CD4-positive, alpha-beta T cell (primary cell): ENCODE results near the gene TP53TG3. TPM values are rescaled to one million over a fixed set of nuclear protein-coding genes. Genes with fewer than 3 reads are reported as not detected.
"Not testable (repeated sequence)": the region's sequence is repeated elsewhere in the genome, so short reads cannot be mapped to it uniquely, and the experiment has no call there.

Source experiments
- ATAC-seq: fragments of 200-7000 bp; cut with Tn5 transposase; one replicate; pipeline ENCODE4 v1.10.0; 2022; ENCODE audit warnings: mild to moderate bottlenecking; ENCODE audit not compliant: poor library complexity
- CTCF ChIA-PET: fragments of 350-600 bp; sonication (Branson Sonifier 250); formaldehyde crosslinking; loops from one replicate; lab custom pipeline; 2021; ENCODE audit warnings: antibody characterized with exemption, inconsistent platforms; lab: Charles Lee
- POLR2A ChIA-PET: fragments of 350-600 bp; sonication (Branson Sonifier 250); formaldehyde crosslinking; loops from one replicate; lab custom pipeline; 2021; ENCODE audit warnings: antibody characterized with exemption, inconsistent platforms; lab: Charles Lee
- DNase-seq, 14 experiments: peaks; one replicate each; pipeline ENCODE4 v3.0.0-alpha.2; 2013 to 2020; ENCODE audit warnings: mixed read lengths in 2 of 14
- H3K27ac ChIP-seq, 2 donors: one replicate each; pipeline versions ENCODE4 v1.5.1 to v1.7.0; 2013; ENCODE audit warnings: low read length in 2 of 2, low read depth in 1 of 2, mild to moderate bottlenecking in 1 of 2
- H3K27me3 ChIP-seq, 2 experiments: 1 replicate in 1 of 2; 2 replicates in 1 of 2; pipeline versions ENCODE4 v1.6.1 to v1.7.0; 2013; ENCODE audit warnings: low read length in 2 of 2, control low read depth in 1 of 2, mild to moderate bottlenecking in 1 of 2, moderate library complexity in 1 of 2; ENCODE audit not compliant: insufficient read depth in 2 of 2, control insufficient read depth in 1 of 2
- H3K36me3 ChIP-seq: one replicate; pipeline ENCODE4 v1.6.1; 2013; ENCODE audit warnings: low read length, control low read depth; ENCODE audit not compliant: insufficient read depth
- H3K4me1 ChIP-seq: one replicate; pipeline ENCODE4 v1.6.1; 2013; ENCODE audit warnings: low read length, control low read depth; ENCODE audit not compliant: insufficient read depth
- H3K4me3 ChIP-seq: one replicate; pipeline ENCODE4 v1.5.1; 2013; ENCODE audit warnings: mild to moderate bottlenecking, low read length, moderate library complexity
- H3K9me3 ChIP-seq, 2 experiments: 1 replicate in 1 of 2; 2 replicates in 1 of 2; pipeline versions ENCODE4 v1.6.1 to v1.7.0; 2013; ENCODE audit warnings: low read length in 2 of 2, mild to moderate bottlenecking in 2 of 2, control low read depth in 1 of 2, moderate library complexity in 1 of 2; ENCODE audit not compliant: control insufficient read depth in 1 of 2, insufficient read depth in 1 of 2
- H3K27ac Mint-ChIP-seq: one replicate; pipeline ENCODE4 v1.8.0; 2020; ENCODE audit warnings: mixed read lengths
- H3K27me3 Mint-ChIP-seq: one replicate; pipeline ENCODE4 v1.8.0; 2021; ENCODE audit warnings: mixed read lengths
- H3K36me3 Mint-ChIP-seq: one replicate; pipeline ENCODE4 v1.8.0; 2021; ENCODE audit warnings: low read depth, mixed read lengths
- H3K4me1 Mint-ChIP-seq: one replicate; pipeline ENCODE4 v1.8.0; 2021; ENCODE audit warnings: low read depth, mixed read lengths
- H3K4me3 Mint-ChIP-seq: one replicate; pipeline ENCODE4 v1.8.0; 2020; ENCODE audit warnings: mild to moderate bottlenecking, mixed read lengths
- H3K9me3 Mint-ChIP-seq: one replicate; pipeline ENCODE4 v1.8.0; 2020; ENCODE audit warnings: mixed read lengths
- intact Hi-C, 2 experiments: fragments of 100-400 bp; cut with DNase I in 1 of 2; cut with micrococcal nuclease in 1 of 2; formaldehyde crosslinking; loops; one replicate each; pipeline versions ENCODE4 v1.15.1 to v1.9.0; 2023 to 2025; cut with DNase I, micrococcal nuclease
- polyA plus RNA-seq, 2 donors: library from polyadenylated mRNA; unstranded; fragments of 120-200 nt; gene quantifications; one replicate each; pipeline ENCODE4 v1.2.1, GENCODE V29; 2013
- total RNA-seq, 174 experiments: library from RNA in 2 of 174; stranded (reverse) in 2 of 174; gene quantifications; one replicate each; pipeline ENCODE4 v1.2.3 and lab custom pipeline; 2021 to 2026

The TP53TG3 gene
- total RNA-seq: not detected
- not detected for polyA plus RNA-seq (2013, experiment 1 of 2)
- not detected for polyA plus RNA-seq (2013, experiment 2 of 2)
- total RNA-seq (lab: John Stamatoyannopoulos, UW): 0 reads per million in 172 experiments

- H3K9me3 ChIP-seq, H3K4me1 Mint-ChIP-seq, H3K4me3 ChIP-seq, H3K27me3 ChIP-seq, H3K36me3 Mint-ChIP-seq, H3K36me3 ChIP-seq, intact Hi-C loops, H3K4me3 Mint-ChIP-seq, H3K27ac Mint-ChIP-seq, ATAC-seq, H3K4me1 ChIP-seq, H3K9me3 Mint-ChIP-seq, CTCF ChIA-PET, POLR2A ChIA-PET, DNase-seq, H3K27ac ChIP-seq, H3K27me3 Mint-ChIP-seq: not testable (repeated sequence)
Observed at GRCh38 chr16:32676065-32676464, at the start of gene TP53TG3. TSS of gene TP53TG3 (minus strand) at chr16:32676165. CDS start at chr16:32676097, 68 bp downstream.

- H3K4me3 ChIP-seq, H3K36me3 ChIP-seq, H3K4me1 Mint-ChIP-seq, H3K4me1 ChIP-seq, H3K27me3 ChIP-seq, H3K9me3 Mint-ChIP-seq, H3K27ac ChIP-seq, CTCF ChIA-PET, H3K36me3 Mint-ChIP-seq, H3K9me3 ChIP-seq, H3K27ac Mint-ChIP-seq, ATAC-seq, H3K4me3 Mint-ChIP-seq, POLR2A ChIA-PET, H3K27me3 Mint-ChIP-seq, intact Hi-C loops, DNase-seq: not testable (repeated sequence)
Observed at GRCh38 chr16:32650876-32651275, 25.1 kb downstream of the TP53TG3 start.

- intact Hi-C loops, POLR2A ChIA-PET: not testable (repeated sequence)
Observed at GRCh38 chr16:32647562-32647961, 28.4 kb downstream of the TP53TG3 start.

GRCh38 chr16:32646780-32647179 is 29.2 kb downstream of the TP53TG3 start:
- ATAC-seq, DNase-seq, POLR2A ChIA-PET, intact Hi-C loops, H3K27ac Mint-ChIP-seq, H3K27me3 Mint-ChIP-seq, H3K36me3 Mint-ChIP-seq, H3K4me3 ChIP-seq, H3K9me3 ChIP-seq, H3K36me3 ChIP-seq, H3K9me3 Mint-ChIP-seq, H3K4me1 ChIP-seq, H3K27ac ChIP-seq, H3K4me1 Mint-ChIP-seq, H3K27me3 ChIP-seq, CTCF ChIA-PET, H3K4me3 Mint-ChIP-seq: not testable (repeated sequence)

More at GRCh38 chr16:32647562-32647961, 28.4 kb downstream of the TP53TG3 start:
- H3K27me3 ChIP-seq, H3K36me3 Mint-ChIP-seq, CTCF ChIA-PET, H3K27ac Mint-ChIP-seq, H3K4me1 ChIP-seq, H3K27ac ChIP-seq, DNase-seq, H3K27me3 Mint-ChIP-seq, H3K4me3 ChIP-seq, H3K4me1 Mint-ChIP-seq, ATAC-seq, H3K4me3 Mint-ChIP-seq, H3K9me3 Mint-ChIP-seq, H3K36me3 ChIP-seq, H3K9me3 ChIP-seq: not testable (repeated sequence)

- POLR2A ChIA-PET: not testable (repeated sequence)
Observed at GRCh38 chr16:32646177-32646576, 29.8 kb downstream of the TP53TG3 start.

GRCh38 chr16:32645278-32645908 is 30.6 kb downstream of the TP53TG3 start:
- H3K9me3 Mint-ChIP-seq, H3K4me3 ChIP-seq, H3K27me3 Mint-ChIP-seq, POLR2A ChIA-PET, H3K36me3 Mint-ChIP-seq, CTCF ChIA-PET, H3K4me1 ChIP-seq, H3K27me3 ChIP-seq, DNase-seq, ATAC-seq, H3K27ac Mint-ChIP-seq, H3K27ac ChIP-seq, intact Hi-C loops, H3K9me3 ChIP-seq, H3K4me3 Mint-ChIP-seq, H3K4me1 Mint-ChIP-seq, H3K36me3 ChIP-seq: not testable (repeated sequence)

More at GRCh38 chr16:32646177-32646576, 29.8 kb downstream of the TP53TG3 start:
- H3K27me3 Mint-ChIP-seq, H3K36me3 Mint-ChIP-seq, H3K4me3 ChIP-seq, H3K9me3 ChIP-seq, H3K4me1 Mint-ChIP-seq, H3K27me3 ChIP-seq, ATAC-seq, H3K27ac Mint-ChIP-seq, H3K36me3 ChIP-seq, H3K9me3 Mint-ChIP-seq, CTCF ChIA-PET, H3K4me3 Mint-ChIP-seq, H3K4me1 ChIP-seq, H3K27ac ChIP-seq, intact Hi-C loops, DNase-seq: not testable (repeated sequence)

- POLR2A ChIA-PET, DNase-seq, H3K4me1 Mint-ChIP-seq, H3K27me3 ChIP-seq, H3K27ac Mint-ChIP-seq, H3K4me3 Mint-ChIP-seq, intact Hi-C loops, H3K4me3 ChIP-seq, H3K36me3 ChIP-seq, H3K9me3 ChIP-seq, H3K36me3 Mint-ChIP-seq, H3K9me3 Mint-ChIP-seq, CTCF ChIA-PET, H3K4me1 ChIP-seq, ATAC-seq, H3K27ac ChIP-seq, H3K27me3 Mint-ChIP-seq: not testable (repeated sequence)
Observed at GRCh38 chr16:32644715-32645114, 31.2 kb downstream of the TP53TG3 start.
